H1 (cell line): ENCODE measurements around the gene TAC4. TPM values are rescaled to one million over a fixed set of nuclear protein-coding genes. Genes with fewer than 3 reads are reported as not detected.

ENCODE experiments used
- BRCA1 ChIP-seq: IDR thresholded peaks from 2 replicates; pipeline ENCODE4 v1.6.1; 2012; ENCODE audit warnings: low read depth, low read length, improper control_type of control experiment
- CBX8 ChIP-seq: fragments of 300-800, 300-1000 bp; sonication (generic); IDR thresholded peaks from 2 replicates; pipeline ENCODE4 v1.7.1; 2016; ENCODE audit warnings: low read depth, low read length, borderline replicate concordance
- CEBPB ChIP-seq: IDR thresholded peaks from 2 replicates; pipeline ENCODE4 v1.6.1; 2012; ENCODE audit warnings: low read depth, low read length
- GTF2F1 ChIP-seq: IDR thresholded peaks from 2 replicates; pipeline ENCODE4 v1.6.1; 2012; ENCODE audit warnings: low read depth, low read length, improper control_type of control experiment, borderline replicate concordance
- JUN ChIP-seq: IDR thresholded peaks from 2 replicates; pipeline ENCODE4 v1.6.1; 2011; ENCODE audit warnings: low read depth, mild to moderate bottlenecking, improper control_type of control experiment, low read length
- JUND ChIP-seq: IDR thresholded peaks from 2 replicates; pipeline ENCODE4 v1.6.1; 2011; ENCODE audit warnings: mild to moderate bottlenecking, improper control_type of control experiment, low read length
- MAFK ChIP-seq: IDR thresholded peaks from 2 replicates; pipeline ENCODE4 v1.6.1; 2012; ENCODE audit warnings: low read depth, mild to moderate bottlenecking, improper control_type of control experiment, low read length
- MAX ChIP-seq: IDR thresholded peaks from 2 replicates; pipeline ENCODE4 v1.6.1; 2012; ENCODE audit warnings: inconsistent platforms
- RBBP5 ChIP-seq: IDR thresholded peaks from 2 replicates; pipeline ENCODE4 v1.7.1; 2012; ENCODE audit warnings: low read depth, mild to moderate bottlenecking, inconsistent platforms, low read length, moderate library complexity, borderline replicate concordance
- SIN3A ChIP-seq, 2 experiments: IDR thresholded peaks in 1 of 2; conservative IDR thresholded peaks in 1 of 2; 2 replicates each; pipeline ENCODE4 v1.6.1; 2011 to 2012; ENCODE audit warnings: low read length in 2 of 2, improper control_type of control experiment in 1 of 2, low read depth in 1 of 2, mild to moderate bottlenecking in 1 of 2
- TBP ChIP-seq: IDR thresholded peaks from 2 replicates; pipeline ENCODE4 v1.6.1; 2011; ENCODE audit warnings: low read depth, low read length, improper control_type of control experiment
- YY1 ChIP-seq: IDR thresholded peaks from 2 replicates; pipeline ENCODE4 v1.6.1; 2011; ENCODE audit warnings: low read depth, mild to moderate bottlenecking, low read length
- polyA plus RNA-seq, 7 experiments: library from polyadenylated mRNA; depleted of rRNA in 3 of 7; stranded (reverse) in 5 of 7; unstranded in 2 of 7; fragments of >200 nt in 5 of 7; fragments of 200-250 nt in 2 of 7; gene quantifications; 1 replicate in 5 of 7; 2 replicates in 1 of 7; 4 replicates in 1 of 7; pipeline versions ENCODE4 v1.2.1 to v1.2.3, GENCODE V29; 2011 to 2013; ENCODE audit warnings: missing spikeins in 2 of 7, mixed read lengths in 2 of 7
- total RNA-seq: library from RNA; stranded (reverse); fragmentation: NEBNext Ultra II Directional; extraction: Animal tissue kit (Norgen Biotek cat#: 25700); gene quantifications from 2 replicates; pipeline ENCODE4 v1.2.1, GENCODE V29; 2021

The TAC4 gene
- total and polyA plus RNA-seq, 2 of the 8 experiments (the other 6 are each of a cell fraction or from before 2014, with no cell fraction given): 0.15 TPM; not detected in 1

- TF ChIP-seq SIN3A (conservative IDR thresholded peaks at IDR 0.05 in 1 of 2, IDR thresholded peaks at IDR 0.05 in 1 of 2; ENCODE audit: low read depth in 1 of 2, low read length in 2 of 2) (peak in 1 of 2 experiments; percentile 64; a peak in 2 of 4 replicates), TBP (peak; percentile 31; the same call in 1 of the 2 replicates), RBBP5 (no peak), JUND (0 out of 2 replicates have a peak, but pooled peaks have one; percentile 37), GTF2F1 (peak; percentile 49; the same call in 1 of the 2 replicates), BRCA1 (no peak), MAX (no peak), CEBPB (peak; percentile 21; the same call in 1 of the 2 replicates), MAFK (no peak), YY1 (no peak), CBX8 (no peak), JUN (no peak)
Observed at GRCh38 chr17:49815761-49816281, 32.0 kb downstream of the TAC4 start (continued).
